Upper lobe of left lung (tissue), 4 donors: ENCODE measurements around the gene PIBF1.

Source experiments
- CTCF ChIP-seq, 6 experiments: fragments of 450-650 bp in 4 of 6; fragments of 200-600 bp in 2 of 6; sonication (generic) in 2 of 6; IDR thresholded peaks; one replicate each; pipeline ENCODE4 v1.5.1; 2016 to 2019; ENCODE audit warnings: antibody characterized with exemption in 6 of 6
- EP300 ChIP-seq, 4 donors: sonication (generic); formaldehyde crosslinking; IDR thresholded peaks; one replicate each; pipeline ENCODE4 v1.5.1; 2017; ENCODE audit warnings: antibody characterized with exemption in 4 of 4, control low read depth in 2 of 4
- POLR2A ChIP-seq, 4 donors: fragments of 450-650 bp; IDR thresholded peaks; one replicate each; pipeline ENCODE4 v1.5.1; 2016 to 2017; ENCODE audit warnings: antibody characterized with exemption in 4 of 4, mild to moderate bottlenecking in 2 of 4
- POLR2AphosphoS5 ChIP-seq, 2 donors: sonication (generic); formaldehyde crosslinking; IDR thresholded peaks; one replicate each; pipeline ENCODE4 v1.5.1; 2017; ENCODE audit warnings: antibody characterized with exemption in 2 of 2

GRCh38 chr13:72853000-72853399 is 71.1 kb downstream of the PIBF1 start:
- TF ChIP-seq POLR2AphosphoS5 (IDR thresholded peaks at IDR 0.05) (no peak), CTCF (IDR thresholded peaks at IDR 0.05) (no peak), EP300 (IDR thresholded peaks at IDR 0.05) (no peak), POLR2A (IDR thresholded peaks at IDR 0.05) (no peak)
